HepG2 (cell line): Measurements from ENCODE around the gene CCNH. TPM values are rescaled to one million over a fixed set of nuclear protein-coding genes. Genes with fewer than 3 reads are reported as not detected.

Source experiments
- ATAC-seq: fragments of 200-7000 bp; cut with Tn5 transposase; 3 replicates; pipeline ENCODE4 v1.9.1; 2020; ENCODE audit warnings: mild to moderate bottlenecking, moderate library complexity
- BruUV-seq: library from RNA; stranded (reverse); fragments of 400-500 nt; replicated peaks from 2 replicates; lab custom pipeline; 2021; lab: Mats Ljungman, UMichigan
- CTCF ChIA-PET: fragments of 300-600 bp; formaldehyde crosslinking; extraction: SDS; loops from one replicate; lab custom pipeline; 2021; ENCODE audit warnings: low total read pairs, inconsistent platforms, low intra/inter-chr PET ratio; lab: Yijun Ruan, JAX
- POLR2A ChIA-PET: fragments of 350-600 bp; sonication (Branson Sonifier 250); formaldehyde crosslinking; loops from one replicate; lab custom pipeline; 2020; ENCODE audit warnings: antibody characterized with exemption, inconsistent platforms; lab: Yijun Ruan, JAX
- DNase-seq: peaks from one replicate; pipeline ENCODE4 v3.0.0-alpha.2; 2015; ENCODE audit warnings: low spot score
- FAIRE-seq: peaks from 3 replicates; lab custom pipeline; 2011; peaks lifted over from hg19 to GRCh38; lab: Jason Lieb, UNC
- H2AFZ ChIP-seq: one replicate; pipeline ENCODE4 v1.6.1; 2011; ENCODE audit warnings: low read length, inconsistent platforms
- H3K27ac ChIP-seq: fragments of 300-600 bp; 3 replicates; pipeline ENCODE4 v1.8.0; 2011; ENCODE audit warnings: mixed run types, mild to moderate bottlenecking, mixed read lengths, low read length, inconsistent platforms; ENCODE audit not compliant: insufficient read depth; ENCODE audit errors: extremely low read length
- H3K27me3 ChIP-seq, 2 experiments: fragments of 200-600 bp in 1 of 2; 2 replicates in 1 of 2; 3 replicates in 1 of 2; pipeline versions ENCODE4 v1.6.0 to v1.8.0; 2011; ENCODE audit warnings: low read length in 2 of 2, mild to moderate bottlenecking in 2 of 2, moderate library complexity in 2 of 2, inconsistent platforms in 1 of 2; ENCODE audit not compliant: insufficient read depth in 2 of 2, control insufficient read depth in 1 of 2
- H3K36me3 ChIP-seq, 2 experiments: fragments of 200-600 bp in 1 of 2; replicated peaks in 1 of 2; 2 replicates in 1 of 2; 3 replicates in 1 of 2; pipeline versions ENCODE4 v1.5.1 to v1.8.0; 2011; ENCODE audit warnings: low read length in 2 of 2, inconsistent platforms in 1 of 2; ENCODE audit not compliant: insufficient read depth in 2 of 2, control insufficient read depth in 1 of 2
- H3K4me1 ChIP-seq: 2 replicates; pipeline ENCODE4 v1.5.1; 2012; ENCODE audit warnings: low read length, inconsistent platforms; ENCODE audit not compliant: insufficient read depth
- H3K4me2 ChIP-seq: 2 replicates; pipeline ENCODE4 v1.6.0; 2011; ENCODE audit warnings: low read depth, low read length, inconsistent platforms
- H3K4me3 ChIP-seq, 3 experiments: fragments of 200-600 bp in 1 of 3; sonication (generic), shearing (Covaris generic) in 1 of 3; replicated peaks in 1 of 3; 2 replicates each; pipeline ENCODE4 v1.5.1; 2011 to 2016; ENCODE audit warnings: low read length in 3 of 3, inconsistent platforms in 2 of 3, low read depth in 2 of 3, mild to moderate bottlenecking in 2 of 3, control low read depth in 1 of 3, mixed read lengths in 1 of 3; ENCODE audit not compliant: insufficient read depth in 1 of 3
- H3K79me2 ChIP-seq: one replicate; pipeline ENCODE4 v1.6.1; 2011; ENCODE audit warnings: low read length, inconsistent platforms; ENCODE audit not compliant: insufficient read depth
- H3K9ac ChIP-seq: 2 replicates; pipeline ENCODE4 v1.6.0; 2011; ENCODE audit warnings: mild to moderate bottlenecking, low read depth, low read length, inconsistent platforms; ENCODE audit not compliant: insufficient read depth
- H3K9me3 ChIP-seq: 2 replicates; pipeline ENCODE4 v1.5.1; 2012; ENCODE audit warnings: mild to moderate bottlenecking, low read length
- H4K20me1 ChIP-seq: 2 replicates; pipeline ENCODE4 v1.6.0; 2011; ENCODE audit warnings: inconsistent platforms, mild to moderate bottlenecking, low read length, moderate library complexity; ENCODE audit not compliant: insufficient read depth
- ASH2L ChIP-seq: fragments of 300-600, 200-600 bp; sonication (generic); IDR thresholded peaks from 2 replicates; pipeline ENCODE4 v1.7.0; 2017; ENCODE audit warnings: low read depth, mild to moderate bottlenecking, moderate library complexity, mixed read lengths, low read length; ENCODE audit not compliant: insufficient read length
- ATF1 ChIP-seq: IDR thresholded peaks from 2 replicates; pipeline ENCODE4 v1.6.1; 2016; ENCODE audit warnings: mild to moderate bottlenecking, control low read depth
- CHCHD3 ChIP-seq: sonication (generic); formaldehyde crosslinking; IDR thresholded peaks from 2 replicates; pipeline ENCODE4 v1.8.0; 2022; ENCODE audit warnings: mild to moderate bottlenecking, missing genetic modification reagents, moderate library complexity
- HDAC1 ChIP-seq: sonication (generic); formaldehyde crosslinking; IDR thresholded peaks from 2 replicates; pipeline ENCODE4 v1.5.1; 2020; ENCODE audit warnings: mild to moderate bottlenecking, missing genetic modification reagents
- MED13 ChIP-seq: sonication (generic); formaldehyde crosslinking; IDR thresholded peaks from 2 replicates; pipeline ENCODE4 v1.5.0; 2020; ENCODE audit warnings: missing genetic modification reagents
- MXD3 ChIP-seq: IDR thresholded peaks from 2 replicates; pipeline ENCODE4 v1.6.1; 2016; ENCODE audit warnings: mild to moderate bottlenecking, missing biosample characterization, missing genetic modification reagents
- NFE2L1 ChIP-seq: sonication (generic); formaldehyde crosslinking; IDR thresholded peaks from 2 replicates; pipeline ENCODE4 v1.4.0; 2020; ENCODE audit warnings: missing genetic modification reagents, mild to moderate bottlenecking, borderline replicate concordance
- SMARCE1 ChIP-seq: fragments of 450-650 bp; IDR thresholded peaks from 2 replicates; pipeline ENCODE4 v1.6.1; 2017; ENCODE audit warnings: borderline replicate concordance
- ZNF224 ChIP-seq: sonication (generic); formaldehyde crosslinking; IDR thresholded peaks from 2 replicates; pipeline ENCODE4 v1.5.0; 2020; ENCODE audit warnings: mild to moderate bottlenecking, missing genetic modification reagents
- ZNF556 ChIP-seq: sonication (generic); formaldehyde crosslinking; IDR thresholded peaks from 2 replicates; pipeline ENCODE4 v1.4.0; 2020; ENCODE audit warnings: mild to moderate bottlenecking, missing genetic modification reagents, borderline replicate concordance
- ZNF567 ChIP-seq: sonication (generic); formaldehyde crosslinking; IDR thresholded peaks from 2 replicates; pipeline ENCODE4 v1.8.1; 2023; ENCODE audit warnings: mild to moderate bottlenecking, missing genetic modification reagents, borderline replicate concordance
- ZNF609 ChIP-seq: sonication (generic); formaldehyde crosslinking; IDR thresholded peaks from 2 replicates; pipeline ENCODE4 v1.4.0; 2020; ENCODE audit warnings: mild to moderate bottlenecking, missing genetic modification reagents, borderline replicate concordance
- ZNF841 ChIP-seq: sonication (generic); formaldehyde crosslinking; IDR thresholded peaks from 2 replicates; pipeline ENCODE4 v1.8.1; 2023; ENCODE audit warnings: missing genetic modification reagents, borderline replicate concordance
- WGBS: methylation state at CpG from one replicate; pipeline ENCODE4 v1.1.6; 2017; ENCODE audit warnings: low lambda C conversion rate; 5-methylcytosine and 5-hydroxymethylcytosine counted together
- in situ Hi-C: cut with HindIII; loops from 2 replicates; pipeline ENCODE4 v1.10.0; 2017; ENCODE audit warnings: low pct_unique_long_range_greater_than_20kb; ENCODE audit not compliant: extremely low pct_ligation_motif_present
- intact Hi-C: fragments of 100-400 bp; cut with micrococcal nuclease; formaldehyde crosslinking; loops from one replicate; pipeline ENCODE4 v1.10.0; 2022; ENCODE audit not compliant: unreplicated experiment
- polyA plus RNA-seq, 8 experiments: library from polyadenylated mRNA; depleted of rRNA in 3 of 8; stranded (reverse) in 7 of 8; unstranded in 1 of 8; fragments of >200 nt; fragmentation: Illumina TruSeq in 4 of 8; extraction: Trizol in 4 of 8; gene quantifications; 2 replicates each; pipeline versions ENCODE4 v1.2.1 to v1.2.3, GENCODE V29; 2011 to 2016; ENCODE audit warnings: low read depth in 4 of 8, missing spikeins in 1 of 8, mixed read lengths in 1 of 8; ENCODE audit not compliant: insufficient read depth in 1 of 8
- total RNA-seq, 5 experiments: library from RNA; depleted of rRNA; stranded (reverse); fragments of >200 nt; fragmentation: Illumina TruSeq; extraction: Trizol; gene quantifications; 2 replicates each; pipeline ENCODE4 v1.2.3, GENCODE V29; 2016; ENCODE audit warnings: low read depth in 1 of 5
- TF ChIP-seq, protein P1 (sequence below): sonication (generic); formaldehyde crosslinking; IDR thresholded peaks from 2 replicates; pipeline ENCODE4 v1.4.0; 2020; ENCODE audit warnings: low read depth, mild to moderate bottlenecking, missing genetic modification reagents

Gene CCNH
- total and polyA plus RNA-seq, 2 of the 13 experiments (the other 11 are each of a cell fraction or from before 2014, with no cell fraction given): 42.5 to 94.3 TPM

- CTCF ChIA-PET: no interaction called here
- intact Hi-C loops: no loop called here
- TF ChIP-seq CHCHD3 (CRISPR knock-in tag) (no peak), ZNF609 (CRISPR knock-in tag) (no peak), NFE2L1 (CRISPR knock-in tag) (no peak), SMARCE1 (no peak), MED13 (CRISPR knock-in tag) (no peak), HDAC1 (no peak), ASH2L (no peak), ZNF841 (no peak), MXD3 (no peak), ATF1 (CRISPR knock-in tag) (no peak), ZNF567 (CRISPR knock-in tag) (no peak), ZNF224 (no peak), ZNF556 (CRISPR knock-in tag) (no peak)
- TF ChIP-seq, protein P1, sequence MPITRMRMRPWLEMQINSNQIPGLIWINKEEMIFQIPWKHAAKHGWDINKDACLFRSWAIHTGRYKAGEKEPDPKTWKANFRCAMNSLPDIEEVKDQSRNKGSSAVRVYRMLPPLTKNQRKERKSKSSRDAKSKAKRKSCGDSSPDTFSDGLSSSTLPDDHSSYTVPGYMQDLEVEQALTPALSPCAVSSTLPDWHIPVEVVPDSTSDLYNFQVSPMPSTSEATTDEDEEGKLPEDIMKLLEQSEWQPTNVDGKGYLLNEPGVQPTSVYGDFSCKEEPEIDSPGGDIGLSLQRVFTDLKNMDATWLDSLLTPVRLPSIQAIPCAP (CRISPR knock-in tag): no peak
These were observed 7.1 kb downstream of the CCNH start for GRCh38 chr5:87405472-87406155.

More at GRCh38 chr5:87405472-87406155, 7.1 kb downstream of the CCNH start:
- Histone ChIP-seq H3K4me2 (no peak overlapping the region), H3K4me1 (peaks cover 11% of the 10 kb centered on the region), H2AFZ (no peak overlapping the region), H4K20me1 (no peaks in the 10 kb centered on the region), H3K36me3 (peaks cover 7 to 77% of the 10 kb centered on the region in 2 experiments), H3K4me3 (no peak overlapping the region), H3K9ac (no peak overlapping the region), H3K27me3 (no peaks in the 10 kb centered on the region), H3K79me2 (peaks cover 8% of the 10 kb centered on the region), H3K9me3 (no peaks in the 10 kb centered on the region), H3K27ac (no peak overlapping the region)
- 100% methylated on average over 2 of the region's 2 CpGs for WGBS
- BruUV-seq: no TSS peak
- FAIRE-seq: no peak
- in situ Hi-C loops: loop anchor here (25.0 kb wide), 1 partner anchor 1282 kb away; no protein-coding TSS in a partner anchor
- ATAC-seq: no peak
- DNase-seq: no peak
- POLR2A ChIA-PET: no interaction called here
